GM06990 (cell line): ENCODE results near the gene SIRPB1.

Experiments
- DNase-seq: peaks from one replicate; pipeline ENCODE4 v3.0.0-alpha.2; 2011; ENCODE audit not compliant: insufficient read length; ENCODE audit errors: extremely low read depth
- H3K27me3 ChIP-seq: replicated peaks from 2 replicates; pipeline ENCODE4 v1.6.0; 2011; ENCODE audit warnings: low read length; ENCODE audit not compliant: control insufficient read depth, insufficient read depth
- H3K36me3 ChIP-seq: 2 replicates; pipeline ENCODE4 v1.5.1; 2011; ENCODE audit warnings: low read length; ENCODE audit not compliant: control insufficient read depth, insufficient read depth
- H3K4me3 ChIP-seq: replicated peaks from 2 replicates; pipeline ENCODE4 v1.5.1; 2011; ENCODE audit warnings: low read depth, mild to moderate bottlenecking, control low read depth, low read length
- TF ChIP-seq, protein P1 (sequence below): IDR thresholded peaks from 2 replicates; pipeline ENCODE4 v1.5.1; 2011; ENCODE audit warnings: low read length, control low read depth, mild to moderate bottlenecking, inconsistent platforms; ENCODE audit not compliant: insufficient read depth, poor library complexity, severe bottlenecking

SIRPB1 gene

DNA sequence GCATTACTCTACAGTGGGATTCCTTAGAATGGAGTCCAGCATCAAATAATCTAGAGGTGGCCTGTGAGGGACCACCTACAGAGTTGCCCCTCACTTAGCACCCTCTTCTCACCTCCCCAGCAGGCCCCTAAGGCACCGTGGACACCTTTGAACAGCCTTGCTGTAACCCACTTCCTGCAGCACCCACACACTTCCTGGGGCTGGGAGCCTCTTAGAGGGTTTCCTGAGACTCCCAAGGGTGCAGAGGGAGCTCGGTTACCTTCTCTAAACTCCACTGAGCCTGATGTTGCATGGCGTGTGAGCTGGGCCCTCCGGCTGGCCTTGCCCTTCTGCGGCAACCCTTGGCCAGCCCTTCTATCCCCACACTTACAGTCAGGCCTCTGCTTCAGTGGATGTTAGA lies 45.1 kb upstream of the SIRPB1 start:
- Histone ChIP-seq H3K36me3 (no peaks in the 10 kb centered on the region), H3K27me3 (no peaks in the 10 kb centered on the region), H3K4me3 (no peak overlapping the region)
- peak; percentile 38 for DNase-seq
- TF ChIP-seq, protein P1, sequence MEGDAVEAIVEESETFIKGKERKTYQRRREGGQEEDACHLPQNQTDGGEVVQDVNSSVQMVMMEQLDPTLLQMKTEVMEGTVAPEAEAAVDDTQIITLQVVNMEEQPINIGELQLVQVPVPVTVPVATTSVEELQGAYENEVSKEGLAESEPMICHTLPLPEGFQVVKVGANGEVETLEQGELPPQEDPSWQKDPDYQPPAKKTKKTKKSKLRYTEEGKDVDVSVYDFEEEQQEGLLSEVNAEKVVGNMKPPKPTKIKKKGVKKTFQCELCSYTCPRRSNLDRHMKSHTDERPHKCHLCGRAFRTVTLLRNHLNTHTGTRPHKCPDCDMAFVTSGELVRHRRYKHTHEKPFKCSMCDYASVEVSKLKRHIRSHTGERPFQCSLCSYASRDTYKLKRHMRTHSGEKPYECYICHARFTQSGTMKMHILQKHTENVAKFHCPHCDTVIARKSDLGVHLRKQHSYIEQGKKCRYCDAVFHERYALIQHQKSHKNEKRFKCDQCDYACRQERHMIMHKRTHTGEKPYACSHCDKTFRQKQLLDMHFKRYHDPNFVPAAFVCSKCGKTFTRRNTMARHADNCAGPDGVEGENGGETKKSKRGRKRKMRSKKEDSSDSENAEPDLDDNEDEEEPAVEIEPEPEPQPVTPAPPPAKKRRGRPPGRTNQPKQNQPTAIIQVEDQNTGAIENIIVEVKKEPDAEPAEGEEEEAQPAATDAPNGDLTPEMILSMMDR: no peak

DNA sequence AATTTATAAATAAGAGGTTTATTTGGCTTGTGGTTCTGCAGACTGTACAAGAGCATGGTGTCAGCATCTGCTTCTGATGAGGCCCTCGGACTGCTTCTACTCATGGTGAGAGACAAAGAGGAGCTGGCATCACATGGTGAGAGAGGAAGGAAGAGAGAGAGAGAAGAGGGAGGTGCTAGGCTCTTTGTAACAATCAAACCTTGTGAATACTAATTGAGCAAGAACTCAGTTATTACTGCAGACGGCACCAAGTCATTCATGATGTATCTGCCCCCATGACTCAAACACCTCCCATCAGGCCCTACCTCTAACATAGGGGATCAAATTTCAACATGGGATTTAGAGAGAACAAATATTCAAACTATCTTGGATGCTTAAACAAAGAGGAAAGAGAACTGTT lies 44.1 kb upstream of the SIRPB1 start:
- H3K27me3 ChIP-seq: no peaks in the 10 kb centered on the region; the same call in 1 of the 2 replicates
- H3K4me3 ChIP-seq: no peak overlapping the region
- TF ChIP-seq, protein P1: no peak
- no peak for DNase-seq
- no peaks in the 10 kb centered on the region for H3K36me3 ChIP-seq

DNA sequence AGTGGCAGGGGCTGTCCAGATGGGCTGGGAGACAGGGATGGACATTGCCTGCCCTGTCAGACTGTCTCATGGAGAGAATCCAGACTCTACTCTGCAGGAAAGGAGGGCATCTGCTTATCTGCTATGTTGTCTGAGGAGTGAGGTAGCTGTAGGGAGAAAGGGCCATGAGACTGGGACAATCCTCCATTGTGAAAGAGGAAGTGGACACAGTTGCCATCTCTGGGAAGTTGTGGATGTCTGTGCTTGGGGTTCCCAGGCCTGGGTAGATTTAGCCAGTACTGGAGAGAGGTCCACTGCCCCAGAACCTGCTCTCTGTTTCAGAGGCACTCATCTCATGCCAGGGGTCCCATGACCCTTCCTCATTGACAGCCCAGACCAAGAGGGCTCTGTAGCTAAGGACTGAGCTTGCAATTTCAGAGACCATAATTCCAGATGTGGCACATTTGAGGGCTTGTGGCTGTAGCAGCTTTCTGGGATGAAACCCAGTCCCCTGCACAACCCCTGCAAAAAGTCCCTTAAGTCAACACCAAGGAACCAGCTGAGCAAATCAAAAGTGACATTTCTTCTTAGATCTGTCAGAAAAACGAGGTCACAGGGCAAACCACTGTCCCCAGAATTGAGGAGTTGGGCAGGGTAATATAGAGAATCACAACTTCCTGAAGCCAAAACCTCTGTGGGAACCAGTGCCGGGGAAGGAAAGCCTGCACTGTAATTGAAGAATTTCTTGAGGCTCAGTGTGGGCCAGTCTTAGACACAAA lies 41.9 kb upstream of the SIRPB1 start:
- no peak for DNase-seq
- no peak overlapping the region for H3K4me3 ChIP-seq

DNA sequence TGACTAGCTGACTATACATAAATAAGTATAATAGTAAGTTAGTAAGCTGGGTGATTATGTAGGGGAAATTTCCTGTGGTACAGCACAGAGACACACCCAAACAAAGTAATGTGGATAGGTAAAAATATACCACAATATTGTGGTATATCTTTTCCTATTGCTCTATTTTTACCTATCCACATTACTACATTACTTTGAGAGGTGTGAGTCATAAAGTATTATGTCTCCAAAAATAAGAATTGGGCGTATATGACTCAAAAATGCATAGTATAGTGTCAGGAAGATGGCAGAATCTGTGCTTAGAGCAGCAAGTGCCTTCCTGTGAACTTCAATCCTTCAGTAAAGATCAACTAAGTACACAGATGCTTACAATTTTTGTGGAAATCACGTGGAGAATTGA lies 40.4 kb upstream of the SIRPB1 start:
- TF ChIP-seq, protein P1: no peak
- DNase-seq: no peak
- H3K36me3 ChIP-seq: no peaks in the 10 kb centered on the region
- H3K4me3 ChIP-seq: no peak overlapping the region
- H3K27me3 ChIP-seq: no peaks in the 10 kb centered on the region; the same call in 1 of the 2 replicates

More for the DNA sequence above, 41.9 kb upstream of the SIRPB1 start:
- no peaks in the 10 kb centered on the region for H3K36me3 ChIP-seq
- no peaks in the 10 kb centered on the region; the same call in 1 of the 2 replicates for H3K27me3 ChIP-seq
- TF ChIP-seq, protein P1: no peak

DNA sequence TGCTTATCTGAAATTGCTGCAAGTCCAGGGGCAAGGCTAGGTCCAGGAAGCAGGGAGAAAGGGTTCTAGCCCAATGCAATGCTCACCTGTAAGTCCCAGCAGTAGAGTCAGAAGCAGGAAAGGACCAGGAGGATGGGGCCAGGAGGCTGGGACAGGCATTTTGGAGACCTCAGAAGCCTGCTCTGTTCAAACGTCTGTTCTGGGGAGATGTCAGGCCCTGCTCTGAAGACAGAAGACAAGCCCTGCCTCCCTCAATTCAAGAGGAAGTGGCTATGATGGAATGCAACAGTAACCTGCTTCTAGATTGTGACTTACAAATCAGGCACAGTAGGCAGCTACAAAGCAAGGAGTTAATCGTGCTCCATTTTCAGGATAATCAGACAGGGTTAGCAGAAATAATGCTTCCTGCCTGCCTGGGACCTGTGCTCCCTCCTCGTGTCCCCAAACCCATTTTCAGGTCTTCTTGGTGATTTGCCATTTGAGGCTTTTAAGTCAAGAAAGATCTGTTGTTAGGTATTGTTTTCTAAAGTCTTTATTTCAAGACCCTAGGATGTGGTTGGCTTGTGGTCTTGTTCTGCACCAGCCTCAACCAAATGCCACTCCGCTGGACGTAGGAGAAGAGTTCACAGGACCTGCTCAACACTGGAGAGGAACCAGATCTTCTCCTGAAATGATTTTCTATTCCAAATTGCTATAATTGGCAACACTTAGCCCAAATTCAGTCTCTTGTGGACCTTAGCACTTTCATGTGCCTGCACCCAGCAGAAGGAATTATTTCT lies 37.9 kb upstream of the SIRPB1 start, which contains the start of gene SIRPG:
SIRPG (minus strand) TSS at position 224 of the 779 bp plus-strand sequence; CDS start at position 159, 65 bp downstream.
- no peaks in the 10 kb centered on the region; the same call in 1 of the 2 replicates for H3K27me3 ChIP-seq
- no peaks in the 10 kb centered on the region for H3K36me3 ChIP-seq
- no peak within 1 kb of the TSS for H3K4me3 ChIP-seq
- no peak for DNase-seq
- TF ChIP-seq, protein P1: no peak
